ENCODE measurements around the gene SP5. TPM values are rescaled to one million over a fixed set of nuclear protein-coding genes. Genes with fewer than 3 reads are reported as not detected.

The SP5 gene
- total and polyA plus RNA-seq, 2 donors (not counting 1 experiment from before 2014, with no cell fraction given) = not detected

DNA sequence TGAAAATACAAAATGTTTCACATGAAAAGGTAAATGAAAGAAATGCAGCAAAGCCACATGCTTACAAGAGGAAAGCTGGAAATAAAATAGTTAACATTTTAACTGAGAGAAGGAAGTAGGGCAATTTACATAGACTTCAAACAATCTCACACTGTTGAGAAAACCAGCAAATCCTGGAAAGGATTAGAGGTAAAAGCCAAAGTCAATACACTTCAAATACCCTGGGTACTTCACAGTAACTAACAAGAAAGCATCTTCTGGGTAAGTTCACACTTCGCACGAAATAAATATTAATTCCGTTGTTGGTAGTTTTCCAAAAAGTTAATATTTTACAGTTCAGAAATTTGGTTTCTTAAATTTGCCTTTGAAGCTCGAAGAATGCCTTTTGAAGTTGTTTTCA, 51.6 kb downstream of the SP5 start:
- no peak for DNase-seq
- Histone ChIP-seq H4K20me1 (ENCODE audit: control insufficient read depth, insufficient read depth, low read length, poor library complexity, severe bottlenecking) (no peaks in the 10 kb centered on the region), H3K9ac (ENCODE audit: low read length) (no peak overlapping the region), H3K27ac (ENCODE audit: low read length in 2 of 2) (no peak overlapping the region), H3K79me2 (ENCODE audit: control insufficient read depth, insufficient read depth, low read length) (no peaks in the 10 kb centered on the region), H2AFZ (ENCODE audit: insufficient read depth, low read depth, low read length, poor library complexity, severe bottlenecking) (no peak overlapping the region), H3K4me1 (ENCODE audit: control insufficient read depth in 2 of 2, insufficient read depth in 2 of 2, low read length in 2 of 2) (peaks cover 12 to 17% of the 10 kb centered on the region in 2 donors), H3K4me3 (ENCODE audit: control extremely low read depth in 1 of 5, extremely low read depth in 1 of 5, insufficient read depth in 1 of 5, low read depth in 2 of 5, low read length in 4 of 5) (no peak overlapping the region), H3K36me3 (replicated peaks in 1 of 2; ENCODE audit: control extremely low read depth in 1 of 2, control insufficient read depth in 1 of 2, extremely low read depth in 1 of 2, insufficient read depth in 2 of 2, low read length in 1 of 2) (no peaks in the 10 kb centered on the region), H3K4me2 (replicated peaks; ENCODE audit: low read depth, low read length, poor library complexity, severe bottlenecking) (no peak overlapping the region), H3K9me3 (ENCODE audit: control extremely low read depth in 1 of 3, control insufficient read depth in 2 of 3, insufficient read depth in 1 of 3, low read length in 2 of 3) (peaks cover 0 to 3% (median 0%) of the 10 kb centered on the region in 3 donors), H3K27me3 (replicated peaks in 1 of 4; ENCODE audit: control extremely low read depth in 1 of 4, control insufficient read depth in 3 of 4, insufficient read depth in 4 of 4, low read length in 3 of 4) (peaks cover 0 to 16% (median 4%) of the 10 kb centered on the region in 4 experiments)
- Mint-ChIP-seq H3K27me3 (peaks cover 37% of the 10 kb centered on the region), H3K27ac (no peak overlapping the region), H3K4me3 (no peak overlapping the region), H3K4me1 (peaks cover 11% of the 10 kb centered on the region), H3K9me3 (ENCODE audit: insufficient read depth) (no peaks in the 10 kb centered on the region)
- no peak for TF ChIP-seq EZH2 (IDR thresholded peaks at IDR 0.05; ENCODE audit: borderline replicate concordance, insufficient read depth, low read depth, low read length, poor library complexity, severe bottlenecking)
- TF ChIP-seq, protein P1, sequence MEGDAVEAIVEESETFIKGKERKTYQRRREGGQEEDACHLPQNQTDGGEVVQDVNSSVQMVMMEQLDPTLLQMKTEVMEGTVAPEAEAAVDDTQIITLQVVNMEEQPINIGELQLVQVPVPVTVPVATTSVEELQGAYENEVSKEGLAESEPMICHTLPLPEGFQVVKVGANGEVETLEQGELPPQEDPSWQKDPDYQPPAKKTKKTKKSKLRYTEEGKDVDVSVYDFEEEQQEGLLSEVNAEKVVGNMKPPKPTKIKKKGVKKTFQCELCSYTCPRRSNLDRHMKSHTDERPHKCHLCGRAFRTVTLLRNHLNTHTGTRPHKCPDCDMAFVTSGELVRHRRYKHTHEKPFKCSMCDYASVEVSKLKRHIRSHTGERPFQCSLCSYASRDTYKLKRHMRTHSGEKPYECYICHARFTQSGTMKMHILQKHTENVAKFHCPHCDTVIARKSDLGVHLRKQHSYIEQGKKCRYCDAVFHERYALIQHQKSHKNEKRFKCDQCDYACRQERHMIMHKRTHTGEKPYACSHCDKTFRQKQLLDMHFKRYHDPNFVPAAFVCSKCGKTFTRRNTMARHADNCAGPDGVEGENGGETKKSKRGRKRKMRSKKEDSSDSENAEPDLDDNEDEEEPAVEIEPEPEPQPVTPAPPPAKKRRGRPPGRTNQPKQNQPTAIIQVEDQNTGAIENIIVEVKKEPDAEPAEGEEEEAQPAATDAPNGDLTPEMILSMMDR (IDR thresholded peaks at IDR 0.05) = no peak
- POLR2A ChIA-PET = no interaction called here
- no peak for ATAC-seq (ENCODE audit: low read depth)
- no CpG with 5 or more reads among the region's 4 CpGs for WGBS (ENCODE audit: insufficient coverage)
- CTCF ChIA-PET = no interaction called here
- intact Hi-C loops (cut with micrococcal nuclease) = no loop called here

Small RNAs within 50 kb of the gene (small RNA-seq; reads per million reads assigned to genes)
- gene RF02271 (ENCODE audit: insufficient read length, low read depth, low replicate concordance) = not detected

Other genes starting within 250 kb of the SP5 start
- not detected in 2 replicates for gene ERICH2, start 55.0 kb downstream of the SP5 start, total RNA-seq
- not detected in 2 replicates for gene ERICH2, start 55.0 kb downstream of the SP5 start, polyA plus RNA-seq
- gene GAD1, start 101.5 kb downstream of the SP5 start, total RNA-seq = not detected in 2 replicates
- gene GAD1, start 101.5 kb downstream of the SP5 start, polyA plus RNA-seq = not detected in 2 replicates
- gene GORASP2, start 213.9 kb downstream of the SP5 start, total RNA-seq = 48.8 and 50.5 TPM in 2 replicates
- gene GORASP2, start 213.9 kb downstream of the SP5 start, polyA plus RNA-seq = 40.5 and 58.0 TPM in 2 replicates

Data from B cell (primary cell).